UCSD-AML1 (cell line): ENCODE results near the gene HMOX1.
A peak's percentile ranks its signal among the peaks of the same experiment; 100 is the strongest.
"Not testable (repeated sequence)": the region's sequence is repeated elsewhere in the genome, so short reads cannot be mapped to it uniquely, and the experiment has no call there.

Experiments used
- DNase-seq: peaks from one replicate; lab custom pipeline; 2025; ENCODE audit not compliant: unreplicated experiment; lab: John Stamatoyannopoulos, UW

Gene HMOX1

DNA sequence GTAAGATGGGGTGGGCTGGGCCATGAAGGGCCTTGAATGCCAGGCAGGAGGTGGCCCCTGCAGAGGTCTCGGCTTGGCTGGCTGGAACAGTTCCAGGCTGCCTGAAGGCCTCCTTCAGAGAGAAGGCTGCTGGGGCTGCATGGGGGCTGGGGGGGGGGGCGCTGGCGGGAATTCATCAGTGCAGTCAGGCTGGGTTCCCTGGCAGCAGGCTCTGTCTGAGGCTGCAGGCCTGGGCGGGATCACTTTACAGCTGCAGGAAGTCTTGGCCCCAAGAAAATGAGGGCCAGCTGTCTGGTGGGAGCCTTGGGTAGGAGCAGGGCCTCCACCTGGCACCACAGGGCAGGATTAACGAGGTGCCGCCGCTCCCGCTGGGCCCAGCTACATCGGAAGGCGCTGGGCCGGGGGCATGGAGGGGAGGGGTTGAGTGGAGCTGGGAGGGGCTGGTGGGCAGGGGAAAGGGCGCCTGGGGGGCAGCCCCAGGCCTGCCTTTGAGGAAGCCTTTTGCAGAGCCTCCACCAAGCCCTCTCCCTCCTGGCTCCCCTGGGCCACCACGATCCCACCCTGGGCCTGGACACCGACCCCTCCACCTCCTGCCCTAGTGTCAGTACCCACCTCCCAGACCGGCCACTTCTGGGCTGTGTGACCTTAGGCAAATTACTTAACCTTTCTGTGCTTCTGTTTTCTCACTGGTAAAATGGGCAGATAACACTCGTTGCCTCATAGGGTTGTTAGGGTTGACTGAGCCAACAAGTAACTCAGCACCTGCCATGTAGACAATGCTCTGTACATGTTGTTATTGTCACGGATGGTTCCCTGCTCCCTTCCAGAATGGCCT is 31.0 kb upstream of the HMOX1 start:
- no peak for DNase-seq

DNA sequence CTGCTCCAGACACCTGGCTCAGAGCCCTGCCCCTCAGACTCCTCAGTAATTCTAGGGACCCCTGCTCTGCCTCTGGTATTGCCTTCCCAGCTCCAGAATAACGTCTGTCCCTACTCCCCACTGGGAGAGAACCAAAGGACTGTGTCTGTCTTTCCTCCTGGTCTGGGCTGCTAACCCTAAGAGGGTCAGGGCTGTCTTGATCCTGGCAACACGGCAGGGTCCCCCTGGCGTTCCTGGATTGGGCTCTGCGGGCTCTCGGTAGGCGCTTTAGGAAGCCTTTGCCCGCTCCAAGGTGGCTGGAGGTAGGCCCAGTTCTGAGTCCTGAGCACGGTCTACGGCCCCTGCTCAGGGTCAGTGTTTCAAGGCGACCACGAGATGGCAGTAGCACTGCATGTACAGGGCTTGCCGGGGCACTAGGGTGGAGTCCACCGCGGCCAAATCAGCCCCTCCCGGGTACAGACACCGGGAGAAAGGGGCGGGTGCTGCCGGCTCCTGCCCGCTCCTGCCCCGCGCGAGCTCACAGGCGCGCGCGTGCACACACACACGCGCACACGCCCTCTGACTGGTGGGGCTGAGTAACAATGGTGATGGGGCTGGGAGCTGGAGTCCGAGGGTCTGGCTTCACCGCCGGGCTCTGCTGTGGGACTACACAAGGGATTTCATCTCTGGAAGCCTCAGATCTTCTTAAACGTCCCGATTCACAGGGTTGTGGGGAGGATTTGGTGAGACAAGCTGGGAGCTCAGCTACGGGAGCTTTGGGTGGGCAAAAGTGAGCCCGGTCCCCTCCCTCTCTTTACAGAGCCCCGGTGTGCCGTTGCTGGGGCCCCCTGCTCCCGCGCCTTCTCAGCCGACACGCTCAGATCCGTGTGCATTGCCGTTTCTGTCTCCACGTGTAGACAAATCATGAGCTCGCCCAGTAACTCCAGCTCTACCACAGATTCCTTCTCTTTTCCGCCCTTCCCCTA is 30.1 kb upstream of the HMOX1 start:
- peak; percentile 73 for DNase-seq

DNA sequence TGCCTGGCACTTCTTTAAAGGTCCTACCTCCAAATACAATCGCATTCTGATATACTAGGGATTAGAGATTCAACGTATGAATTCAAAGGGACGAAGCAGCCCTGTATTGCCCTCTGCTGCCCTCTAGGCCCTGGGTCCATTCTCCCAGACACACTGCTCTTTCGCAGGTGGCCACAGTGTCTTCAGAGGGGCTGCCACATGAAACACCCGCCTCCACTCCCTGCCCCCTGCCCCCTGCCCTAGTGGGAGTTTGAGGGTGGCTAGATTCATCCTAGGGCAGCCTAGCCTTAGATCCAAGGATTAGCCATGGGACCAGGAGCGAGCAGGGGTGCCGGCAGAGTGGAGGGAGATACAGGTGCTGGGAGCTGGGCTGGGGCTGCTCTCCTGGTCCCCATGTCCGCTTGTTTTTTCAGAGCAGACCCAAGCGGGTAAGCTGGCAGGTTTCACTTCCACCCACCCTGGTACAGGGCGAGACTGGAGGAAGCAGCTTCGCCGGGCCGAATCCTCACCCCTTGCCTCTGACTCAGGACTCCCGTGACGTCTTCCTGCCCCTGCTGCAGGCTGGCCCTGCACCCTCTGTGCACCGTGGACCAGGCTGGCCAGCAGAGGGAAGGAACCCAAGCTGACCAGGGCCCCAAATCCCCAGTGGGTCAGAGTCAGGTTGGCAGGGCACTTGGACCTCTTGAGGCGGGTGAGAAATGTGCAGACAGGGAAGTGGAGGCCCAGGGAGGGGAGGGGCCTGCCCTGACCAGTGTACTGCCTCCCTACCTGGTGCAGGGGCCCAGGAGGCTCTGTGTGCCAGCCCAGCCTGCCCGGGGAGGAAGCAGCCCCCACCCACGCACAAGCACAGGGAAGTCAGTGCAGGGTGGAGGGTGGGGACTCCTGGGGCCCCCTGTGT is 28.4 kb upstream of the HMOX1 start:
- DNase-seq = peak; percentile 59

DNA sequence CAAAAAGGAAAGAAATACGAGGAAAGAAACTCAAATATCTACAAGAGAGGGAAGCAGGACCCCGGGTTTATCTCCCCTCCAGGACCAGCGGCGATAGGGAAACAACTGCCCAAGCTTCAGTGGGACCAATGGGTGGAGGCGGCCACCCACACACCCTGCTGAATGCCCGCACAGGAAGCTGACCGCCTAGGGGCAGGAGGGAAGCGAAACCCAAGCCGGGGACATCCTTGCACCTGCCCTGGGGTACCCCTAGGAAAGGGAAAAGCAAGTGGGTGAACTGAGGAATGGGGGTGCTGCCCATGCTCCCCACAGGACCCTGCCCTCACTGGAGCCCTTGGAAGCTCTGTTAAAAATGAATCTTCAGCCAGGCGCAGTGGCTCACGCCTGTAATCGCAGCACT is 27.6 kb upstream of the HMOX1 start:
- DNase-seq = no peak

- DNase-seq = no peak
Observed at GRCh38 chr22:35354068-35354467, 26.8 kb upstream of the HMOX1 start.

- DNase-seq = no peak
Observed at GRCh38 chr22:35357883-35358621, 22.8 kb upstream of the HMOX1 start.

DNA sequence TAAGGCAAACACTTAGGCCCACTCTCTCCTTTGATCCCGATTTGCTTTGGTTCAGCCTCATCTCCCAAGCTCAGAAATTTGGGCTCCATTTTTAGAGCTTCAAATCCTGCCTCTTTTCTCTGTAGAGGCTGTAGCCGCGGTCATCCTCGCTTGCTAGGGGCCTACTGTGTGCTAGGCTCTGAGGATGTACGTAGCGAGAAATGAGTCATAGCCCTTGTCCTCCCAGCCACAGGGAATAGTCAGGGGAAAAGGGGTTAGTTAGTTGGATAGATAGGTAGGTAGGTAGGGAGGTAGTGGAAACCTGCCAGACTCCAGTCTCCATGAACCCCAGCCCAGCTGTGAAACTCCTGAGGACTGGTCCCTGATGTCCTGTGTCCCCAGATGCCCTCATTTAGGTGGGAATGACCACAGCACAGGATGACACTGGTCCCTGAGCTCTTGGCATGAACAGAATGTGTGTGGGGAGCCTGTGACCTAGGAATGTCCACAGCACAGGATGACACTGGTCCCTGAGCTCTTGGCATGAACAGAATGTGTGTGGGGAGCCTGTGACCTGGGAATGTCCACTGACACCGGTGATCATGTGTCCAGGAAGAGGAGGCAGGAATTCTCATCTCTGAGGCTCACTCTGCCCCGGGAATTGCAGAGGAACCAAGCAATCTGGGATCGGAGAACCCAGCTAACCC is 21.4 kb upstream of the HMOX1 start:
- no peak for DNase-seq

- DNase-seq = no peak
Observed at GRCh38 chr22:35361001-35361558, 19.8 kb upstream of the HMOX1 start.

- DNase-seq = no peak
Observed at GRCh38 chr22:35363566-35364086, 17.3 kb upstream of the HMOX1 start.

DNA sequence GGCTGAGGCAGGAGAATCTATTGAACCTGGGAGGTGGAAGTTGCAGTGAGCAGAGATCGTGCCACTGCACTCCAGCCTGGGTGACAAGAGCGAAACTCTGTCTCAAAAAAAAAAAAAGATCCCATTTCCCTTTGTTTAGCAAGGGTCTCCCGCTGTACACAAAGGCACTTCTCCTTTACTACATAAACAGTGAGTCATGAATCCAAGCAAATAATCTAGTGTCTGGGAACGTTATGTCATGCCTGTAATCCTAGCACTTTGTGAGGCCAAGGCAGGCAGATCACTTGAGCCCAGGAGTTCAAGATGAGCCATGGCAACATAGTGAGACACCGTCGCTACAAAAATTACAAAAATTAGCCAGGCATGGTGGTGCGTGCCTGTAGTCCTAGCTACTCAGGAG is 16.7 kb upstream of the HMOX1 start:
- DNase-seq = not testable (repeated sequence)

- DNase-seq = peak; percentile 51
Observed at GRCh38 chr22:35367331-35367886, 13.5 kb upstream of the HMOX1 start.

DNA sequence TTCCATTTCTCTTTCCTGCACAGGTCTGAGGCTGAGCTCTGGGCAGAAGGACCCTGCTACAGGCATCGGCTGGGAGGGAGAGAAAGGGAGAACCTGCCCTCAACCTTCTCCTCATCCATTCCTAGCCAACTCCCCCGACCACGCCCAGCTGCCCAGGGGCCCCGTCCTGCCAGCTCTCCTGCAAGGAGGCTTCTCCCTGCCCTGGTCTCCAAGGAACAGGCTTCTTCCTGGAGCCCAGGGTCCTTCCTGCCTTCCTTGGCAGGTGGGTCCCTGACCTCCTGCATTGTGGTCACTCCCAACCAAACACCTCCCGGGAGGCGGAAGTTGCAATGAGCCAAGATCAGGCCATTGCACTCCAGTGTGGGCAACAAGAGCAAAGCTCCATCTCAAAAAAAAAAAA is 12.5 kb upstream of the HMOX1 start:
- DNase-seq = no peak

GRCh38 chr22:35369996-35370395 is 10.9 kb upstream of the HMOX1 start:
- DNase-seq = no peak

DNA sequence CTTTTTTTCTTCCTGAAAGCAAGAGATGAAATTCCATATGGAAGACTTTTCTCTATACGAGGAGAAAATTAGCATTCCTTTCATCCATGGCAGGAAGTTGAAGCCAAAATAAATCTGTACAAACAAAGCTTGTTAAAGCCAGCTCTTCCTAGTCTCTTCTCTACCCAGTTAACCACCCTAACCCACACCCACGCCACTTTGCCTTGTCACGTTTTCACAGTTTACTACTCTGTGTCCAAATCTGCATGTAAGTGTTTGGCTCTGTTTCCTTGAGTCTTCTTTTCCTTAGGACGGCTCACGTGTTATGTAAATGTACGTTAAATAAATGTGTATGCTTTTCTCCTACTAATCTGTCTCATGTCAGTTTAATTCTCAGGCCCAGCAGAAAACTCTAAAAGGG is 7.1 kb upstream of the HMOX1 start:
- DNase-seq = no peak

DNA sequence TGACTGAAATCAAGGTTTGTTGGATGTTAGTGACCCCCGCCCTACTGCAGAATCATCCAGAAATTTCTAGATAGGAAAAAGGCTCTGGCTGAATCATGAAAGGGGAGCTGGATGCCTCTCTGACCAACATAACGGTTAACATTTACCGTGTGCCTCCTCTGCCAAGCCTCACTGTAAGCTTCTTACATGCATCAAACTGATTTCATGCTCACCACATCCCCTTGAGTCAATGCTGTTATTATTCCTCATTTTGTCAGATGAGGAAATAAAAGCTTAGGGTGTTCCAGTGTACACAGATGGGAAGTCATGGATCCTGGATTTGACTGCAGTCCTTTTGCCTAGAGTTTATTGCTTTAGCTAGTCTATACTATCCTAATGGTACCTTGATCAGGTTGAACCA is 5.9 kb upstream of the HMOX1 start:
- DNase-seq = no peak

GRCh38 chr22:35375526-35375925 is 5.4 kb upstream of the HMOX1 start:
- DNase-seq = no peak

- peak; percentile 92 for DNase-seq
Observed at GRCh38 chr22:35376728-35377472, 4.0 kb upstream of the HMOX1 start.

GRCh38 chr22:35377735-35378134 is 3.2 kb upstream of the HMOX1 start:
- DNase-seq = no peak
